ENCODE results near the gene MRGPRE.

GRCh38 chr11:3201112-3201581, 31.1 kb downstream of the MRGPRE start:
- TF ChIP-seq CTCF (IDR thresholded peaks at IDR 0.05) (no peak), POLR2A (IDR thresholded peaks at IDR 0.05) (no peak)

Data from esophagus squamous epithelium (tissue), 4 donors.